Measurements from ENCODE around the gene ZNF467.

DNA sequence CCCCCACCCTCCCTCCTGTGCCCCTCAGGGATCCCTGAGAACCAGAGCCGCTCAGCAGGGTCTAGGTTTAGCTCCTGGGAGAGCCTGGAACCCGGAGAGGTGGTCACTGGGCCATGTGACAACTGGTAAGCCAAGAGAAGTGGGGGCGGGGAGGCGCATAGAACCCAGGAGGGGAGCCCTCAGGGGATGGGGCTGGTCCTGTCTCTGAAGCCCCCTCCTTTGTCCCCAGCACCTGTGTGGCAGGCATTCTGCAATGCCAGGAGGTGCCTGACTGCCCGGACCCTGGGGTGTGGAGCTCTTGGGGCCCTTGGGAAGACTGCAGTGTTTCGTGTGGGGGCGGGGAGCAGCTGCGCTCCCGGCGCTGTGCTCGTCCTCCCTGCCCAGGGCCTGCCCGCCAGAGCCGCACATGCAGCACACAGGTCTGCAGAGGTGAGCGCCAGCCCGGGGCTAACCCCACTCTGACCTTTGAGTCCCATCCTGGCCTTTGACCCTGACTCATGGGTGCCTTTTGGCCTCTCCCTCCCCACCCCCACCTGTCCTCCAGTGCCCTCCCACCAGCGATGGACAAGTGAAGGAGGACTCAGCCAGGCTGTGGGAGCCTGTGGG lies 42.4 kb upstream of the ZNF467 start:
- TF ChIP-seq, protein P1, sequence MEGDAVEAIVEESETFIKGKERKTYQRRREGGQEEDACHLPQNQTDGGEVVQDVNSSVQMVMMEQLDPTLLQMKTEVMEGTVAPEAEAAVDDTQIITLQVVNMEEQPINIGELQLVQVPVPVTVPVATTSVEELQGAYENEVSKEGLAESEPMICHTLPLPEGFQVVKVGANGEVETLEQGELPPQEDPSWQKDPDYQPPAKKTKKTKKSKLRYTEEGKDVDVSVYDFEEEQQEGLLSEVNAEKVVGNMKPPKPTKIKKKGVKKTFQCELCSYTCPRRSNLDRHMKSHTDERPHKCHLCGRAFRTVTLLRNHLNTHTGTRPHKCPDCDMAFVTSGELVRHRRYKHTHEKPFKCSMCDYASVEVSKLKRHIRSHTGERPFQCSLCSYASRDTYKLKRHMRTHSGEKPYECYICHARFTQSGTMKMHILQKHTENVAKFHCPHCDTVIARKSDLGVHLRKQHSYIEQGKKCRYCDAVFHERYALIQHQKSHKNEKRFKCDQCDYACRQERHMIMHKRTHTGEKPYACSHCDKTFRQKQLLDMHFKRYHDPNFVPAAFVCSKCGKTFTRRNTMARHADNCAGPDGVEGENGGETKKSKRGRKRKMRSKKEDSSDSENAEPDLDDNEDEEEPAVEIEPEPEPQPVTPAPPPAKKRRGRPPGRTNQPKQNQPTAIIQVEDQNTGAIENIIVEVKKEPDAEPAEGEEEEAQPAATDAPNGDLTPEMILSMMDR (IDR thresholded peaks at IDR 0.05; ENCODE audit: low read depth, low read length): no peak
- TF ChIP-seq POLR2A (IDR thresholded peaks at IDR 0.05; ENCODE audit: extremely low read depth, insufficient read length): no peak
- TF ChIP-seq, protein P2, sequence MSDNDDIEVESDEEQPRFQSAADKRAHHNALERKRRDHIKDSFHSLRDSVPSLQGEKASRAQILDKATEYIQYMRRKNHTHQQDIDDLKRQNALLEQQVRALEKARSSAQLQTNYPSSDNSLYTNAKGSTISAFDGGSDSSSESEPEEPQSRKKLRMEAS (IDR thresholded peaks at IDR 0.05; ENCODE audit: low read depth, low read length): no peak
